HL-60 (cell line): ENCODE results near the gene KRT25.

ENCODE experiments used
- DNase-seq, 2 experiments: peaks; one replicate each; pipeline ENCODE4 v3.0.0-alpha.2; 2010 to 2020; ENCODE audit warnings: low read depth in 1 of 2, low spot score in 1 of 2
- H3K27ac ChIP-seq: fragments of 250-450 bp; sonication (Bioruptor Pico); replicated peaks from 2 replicates; pipeline ENCODE4 v1.5.1; 2020; ENCODE audit warnings: mild to moderate bottlenecking, moderate library complexity
- H3K27me3 ChIP-seq: fragments of 250-450 bp; sonication (Bioruptor Pico); 2 replicates; pipeline ENCODE4 v1.5.1; 2021; ENCODE audit warnings: mild to moderate bottlenecking, moderate library complexity; ENCODE audit not compliant: insufficient read depth, poor library complexity, severe bottlenecking
- H3K4me3 ChIP-seq: replicated peaks from 2 replicates; pipeline ENCODE4 v1.5.1; 2011; ENCODE audit warnings: mild to moderate bottlenecking, control low read depth, low read length; ENCODE audit not compliant: insufficient read depth
- GABPA ChIP-seq: IDR thresholded peaks from 2 replicates; pipeline ENCODE4 v1.6.1; 2012; ENCODE audit warnings: low read depth
- POLR2AphosphoS5 ChIP-seq: IDR thresholded peaks from 2 replicates; pipeline ENCODE4 v1.6.1; 2012; ENCODE audit warnings: low read depth
- SPI1 ChIP-seq: IDR thresholded peaks from 2 replicates; pipeline ENCODE4 v1.6.1; 2012; ENCODE audit warnings: low read depth, mild to moderate bottlenecking, borderline replicate concordance
- long read RNA-seq: library from polyadenylated mRNA; unstranded; transcript quantifications from one replicate; pipeline ENCODE4 v2.0.0, GENCODE V29; 2020
- TF ChIP-seq, protein P1 (sequence below): IDR thresholded peaks from one replicate; pipeline ENCODE4 v1.5.1; 2011; ENCODE audit warnings: low read length, control low read depth, inconsistent platforms; ENCODE audit not compliant: insufficient read depth
- TF ChIP-seq, protein P2 (sequence below): IDR thresholded peaks from 2 replicates; pipeline ENCODE4 v1.6.1; 2012; ENCODE audit warnings: low read depth; ENCODE audit not compliant: insufficient replicate concordance

KRT25 gene
- long read RNA-seq: 0 reads

GRCh38 chr17:40755231-40755630 is at the start of gene KRT25:
Gene KRT25, minus strand, starts transcription at chr17:40755331. Its CDS starts 60 bp downstream, at chr17:40755271.
- TF ChIP-seq POLR2AphosphoS5 (no peak), GABPA (no peak), SPI1 (no peak)
- TF ChIP-seq, protein P1, sequence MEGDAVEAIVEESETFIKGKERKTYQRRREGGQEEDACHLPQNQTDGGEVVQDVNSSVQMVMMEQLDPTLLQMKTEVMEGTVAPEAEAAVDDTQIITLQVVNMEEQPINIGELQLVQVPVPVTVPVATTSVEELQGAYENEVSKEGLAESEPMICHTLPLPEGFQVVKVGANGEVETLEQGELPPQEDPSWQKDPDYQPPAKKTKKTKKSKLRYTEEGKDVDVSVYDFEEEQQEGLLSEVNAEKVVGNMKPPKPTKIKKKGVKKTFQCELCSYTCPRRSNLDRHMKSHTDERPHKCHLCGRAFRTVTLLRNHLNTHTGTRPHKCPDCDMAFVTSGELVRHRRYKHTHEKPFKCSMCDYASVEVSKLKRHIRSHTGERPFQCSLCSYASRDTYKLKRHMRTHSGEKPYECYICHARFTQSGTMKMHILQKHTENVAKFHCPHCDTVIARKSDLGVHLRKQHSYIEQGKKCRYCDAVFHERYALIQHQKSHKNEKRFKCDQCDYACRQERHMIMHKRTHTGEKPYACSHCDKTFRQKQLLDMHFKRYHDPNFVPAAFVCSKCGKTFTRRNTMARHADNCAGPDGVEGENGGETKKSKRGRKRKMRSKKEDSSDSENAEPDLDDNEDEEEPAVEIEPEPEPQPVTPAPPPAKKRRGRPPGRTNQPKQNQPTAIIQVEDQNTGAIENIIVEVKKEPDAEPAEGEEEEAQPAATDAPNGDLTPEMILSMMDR: no peak
- TF ChIP-seq, protein P2, sequence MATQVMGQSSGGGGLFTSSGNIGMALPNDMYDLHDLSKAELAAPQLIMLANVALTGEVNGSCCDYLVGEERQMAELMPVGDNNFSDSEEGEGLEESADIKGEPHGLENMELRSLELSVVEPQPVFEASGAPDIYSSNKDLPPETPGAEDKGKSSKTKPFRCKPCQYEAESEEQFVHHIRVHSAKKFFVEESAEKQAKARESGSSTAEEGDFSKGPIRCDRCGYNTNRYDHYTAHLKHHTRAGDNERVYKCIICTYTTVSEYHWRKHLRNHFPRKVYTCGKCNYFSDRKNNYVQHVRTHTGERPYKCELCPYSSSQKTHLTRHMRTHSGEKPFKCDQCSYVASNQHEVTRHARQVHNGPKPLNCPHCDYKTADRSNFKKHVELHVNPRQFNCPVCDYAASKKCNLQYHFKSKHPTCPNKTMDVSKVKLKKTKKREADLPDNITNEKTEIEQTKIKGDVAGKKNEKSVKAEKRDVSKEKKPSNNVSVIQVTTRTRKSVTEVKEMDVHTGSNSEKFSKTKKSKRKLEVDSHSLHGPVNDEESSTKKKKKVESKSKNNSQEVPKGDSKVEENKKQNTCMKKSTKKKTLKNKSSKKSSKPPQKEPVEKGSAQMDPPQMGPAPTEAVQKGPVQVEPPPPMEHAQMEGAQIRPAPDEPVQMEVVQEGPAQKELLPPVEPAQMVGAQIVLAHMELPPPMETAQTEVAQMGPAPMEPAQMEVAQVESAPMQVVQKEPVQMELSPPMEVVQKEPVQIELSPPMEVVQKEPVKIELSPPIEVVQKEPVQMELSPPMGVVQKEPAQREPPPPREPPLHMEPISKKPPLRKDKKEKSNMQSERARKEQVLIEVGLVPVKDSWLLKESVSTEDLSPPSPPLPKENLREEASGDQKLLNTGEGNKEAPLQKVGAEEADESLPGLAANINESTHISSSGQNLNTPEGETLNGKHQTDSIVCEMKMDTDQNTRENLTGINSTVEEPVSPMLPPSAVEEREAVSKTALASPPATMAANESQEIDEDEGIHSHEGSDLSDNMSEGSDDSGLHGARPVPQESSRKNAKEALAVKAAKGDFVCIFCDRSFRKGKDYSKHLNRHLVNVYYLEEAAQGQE: no peak
- no peak within 1 kb of the TSS for H3K4me3 ChIP-seq
- H3K27me3 ChIP-seq: peaks cover 4% of the 10 kb centered on the region
- H3K27ac ChIP-seq: no peak within 1 kb of the TSS
- no peak for DNase-seq

DNA sequence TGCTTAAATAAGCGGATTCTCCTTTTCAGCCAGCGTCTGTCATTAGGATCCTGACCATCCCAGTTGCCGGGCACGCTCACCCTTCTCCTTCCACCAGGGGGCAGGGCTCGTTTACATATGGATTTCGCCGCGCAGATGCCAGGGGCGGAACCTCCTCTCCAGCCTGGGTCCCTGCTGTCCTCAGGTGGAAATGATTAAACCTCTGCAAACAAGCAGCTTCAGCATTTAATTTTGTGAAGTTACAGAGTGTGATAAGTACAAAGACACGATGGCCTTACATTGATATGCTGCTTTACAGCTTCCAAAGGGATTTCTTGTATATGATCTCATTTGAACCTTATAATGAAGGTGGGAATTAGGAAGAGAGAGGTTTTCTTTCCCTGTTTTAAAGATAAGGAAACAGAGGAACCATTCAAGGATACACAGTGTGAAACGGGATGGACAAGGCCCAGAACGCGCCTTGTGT is 48.5 kb upstream of the KRT25 start:
- H3K27ac ChIP-seq: no peak overlapping the region
- peaks cover 12% of the 10 kb centered on the region for H3K27me3 ChIP-seq
- TF ChIP-seq GABPA: no peak
- TF ChIP-seq POLR2AphosphoS5: no peak
- TF ChIP-seq, protein P1: peak; percentile 79
- TF ChIP-seq, protein P2: no peak
- TF ChIP-seq SPI1: peak; percentile 6; the same call in 1 of the 2 replicates
- no peak overlapping the region for H3K4me3 ChIP-seq
- peak; percentile 27 to 73 for DNase-seq

- no peak overlapping the region for H3K27ac ChIP-seq
- TF ChIP-seq POLR2AphosphoS5: no peak
- TF ChIP-seq, protein P1: no peak
- TF ChIP-seq GABPA: no peak
- TF ChIP-seq, protein P2: no peak
- TF ChIP-seq SPI1: no peak
- peaks cover 5% of the 10 kb centered on the region for H3K27me3 ChIP-seq
- no peak for DNase-seq
- no peak overlapping the region for H3K4me3 ChIP-seq
These were observed 46.0 kb upstream of the KRT25 start for GRCh38 chr17:40801157-40801556.
